SU-DHL-6 (cell line): ENCODE measurements around the gene RNF223.

Source experiments
- H2AFZ ChIP-seq: fragments of 200-600 bp; sonication (generic); 2 replicates; pipeline ENCODE4 v1.6.1; 2014; ENCODE audit warnings: low read depth, mild to moderate bottlenecking, moderate library complexity, mixed read lengths, antibody characterized with exemption, low read length; ENCODE audit not compliant: severe bottlenecking
- H3F3A ChIP-seq: fragments of 200-600 bp; shearing (Covaris generic); 2 replicates; pipeline ENCODE4 v1.6.0; 2016; ENCODE audit warnings: antibody characterized with exemption, mild to moderate bottlenecking; ENCODE audit not compliant: insufficient read depth
- H3K27ac ChIP-seq: fragments of 200-600 bp; sonication (generic); 2 replicates; pipeline ENCODE4 v1.5.1; 2016; ENCODE audit warnings: low read depth, mild to moderate bottlenecking, low read length, moderate library complexity, mixed read lengths
- H3K27me3 ChIP-seq: fragments of 200-600 bp; sonication (generic), shearing (Covaris generic); 2 replicates; pipeline ENCODE4 v1.6.0; 2014; ENCODE audit warnings: mild to moderate bottlenecking, low read length
- H3K36me3 ChIP-seq: fragments of 200-600 bp; sonication (generic); 2 replicates; pipeline ENCODE4 v1.6.1; 2014; ENCODE audit warnings: mild to moderate bottlenecking, low read length, mixed read lengths
- H3K4me2 ChIP-seq: fragments of 300-600, 200-600 bp; shearing (Covaris generic), sonication (generic); 2 replicates; pipeline ENCODE4 v1.6.0; 2014; ENCODE audit warnings: low read length, low read depth, mild to moderate bottlenecking; ENCODE audit not compliant: poor library complexity, severe bottlenecking
- H3K4me3 ChIP-seq: fragments of 200-600 bp; sonication (generic); 2 replicates; pipeline ENCODE4 v1.5.1; 2014; ENCODE audit warnings: antibody characterized with exemption, low read length, mild to moderate bottlenecking, mixed read lengths; ENCODE audit not compliant: insufficient read depth, poor library complexity, severe bottlenecking
- H3K79me2 ChIP-seq: fragments of 200-600 bp; sonication (generic); 2 replicates; pipeline ENCODE4 v1.6.1; 2014; ENCODE audit warnings: mild to moderate bottlenecking, low read length, moderate library complexity; ENCODE audit not compliant: insufficient read depth
- H3K9ac ChIP-seq: fragments of 200-600 bp; sonication (generic); 2 replicates; pipeline ENCODE4 v1.7.0; 2014; ENCODE audit warnings: mild to moderate bottlenecking, low read length
- H3K9me2 ChIP-seq: fragments of 200-600 bp; sonication (generic); replicated peaks from 2 replicates; pipeline ENCODE4 v1.6.1; 2014; ENCODE audit warnings: low read length; ENCODE audit not compliant: insufficient read depth
- H3K9me3 ChIP-seq: fragments of 200-600 bp; sonication (generic); 2 replicates; pipeline ENCODE4 v1.6.1; 2014; ENCODE audit warnings: low read length, mixed read lengths; ENCODE audit not compliant: insufficient read depth
- H4K20me1 ChIP-seq: fragments of 200-600 bp; sonication (generic); 2 replicates; pipeline ENCODE4 v1.6.1; 2014; ENCODE audit warnings: low read depth, mild to moderate bottlenecking, antibody characterized with exemption, low read length, moderate library complexity, mixed read lengths
- CTCF ChIP-seq: fragments of 200-600 bp; sonication (generic); IDR thresholded peaks from one replicate; pipeline ENCODE4 v1.5.1; 2017; ENCODE audit warnings: antibody characterized with exemption, mild to moderate bottlenecking, low read length, moderate library complexity; ENCODE audit not compliant: insufficient read depth, poor library complexity, severe bottlenecking
- EZH2phosphoT487 ChIP-seq: fragments of 200-600 bp; sonication (generic), shearing (Covaris generic); conservative IDR thresholded peaks from 2 replicates; pipeline ENCODE4 v1.6.1; 2018; ENCODE audit warnings: mild to moderate bottlenecking, antibody characterized with exemption, low read length, moderate library complexity, mixed read lengths

RNF223 gene

GRCh38 chr1:1021920-1022259 is 52.2 kb downstream of the RNF223 start:
- no peak overlapping the region for H3K9ac ChIP-seq
- H3K27ac ChIP-seq: no peak overlapping the region
- no peak overlapping the region for H3K4me3 ChIP-seq

GRCh38 chr1:1021010-1021919 is 52.8 kb downstream of the RNF223 start:
- no peak overlapping the region for H3K9ac ChIP-seq
- no peaks in the 10 kb centered on the region for H3K27me3 ChIP-seq
- no peaks in the 10 kb centered on the region for H3K9me3 ChIP-seq
- no peaks in the 10 kb centered on the region for H3K79me2 ChIP-seq
- H3K36me3 ChIP-seq: no peaks in the 10 kb centered on the region
- no peak overlapping the region for H3K4me2 ChIP-seq
- H3K4me3 ChIP-seq: no peak overlapping the region
- H2AFZ ChIP-seq: no peak overlapping the region
- no peaks in the 10 kb centered on the region for H4K20me1 ChIP-seq
- no peak overlapping the region for H3K27ac ChIP-seq
- no peaks in the 10 kb centered on the region for H3K9me2 ChIP-seq
- H3F3A ChIP-seq: no peaks in the 10 kb centered on the region
- TF ChIP-seq CTCF (no peak), EZH2phosphoT487 (no peak)

More at GRCh38 chr1:1021920-1022259, 52.2 kb downstream of the RNF223 start:
- Histone ChIP-seq H3K4me2 (no peak overlapping the region), H3K9me3 (no peaks in the 10 kb centered on the region), H3K27me3 (no peaks in the 10 kb centered on the region), H4K20me1 (no peaks in the 10 kb centered on the region), H2AFZ (no peak overlapping the region), H3K36me3 (no peaks in the 10 kb centered on the region), H3K79me2 (no peaks in the 10 kb centered on the region), H3K9me2 (no peaks in the 10 kb centered on the region), H3F3A (no peaks in the 10 kb centered on the region)
- no peak for TF ChIP-seq CTCF
- TF ChIP-seq EZH2phosphoT487: no peak
